ENCODE measurements around the gene CA10. TPM values are rescaled to one million over a fixed set of nuclear protein-coding genes. Genes with fewer than 3 reads are reported as not detected.

Gene CA10
- total RNA-seq, 1 donor from 2014 or later = 2.0 TPM

GRCh38 chr17:51629232-51629631 lies 529.3 kb downstream of the CA10 start:
- H3K4me3 ChIP-seq = no peak overlapping the region
- H3K9me3 ChIP-seq = no peaks in the 10 kb centered on the region
- no peak overlapping the region for H3K27ac ChIP-seq
- H3K27me3 ChIP-seq = no peaks in the 10 kb centered on the region
- no peak for DNase-seq (ENCODE audit: extremely low spot score in 2 of 2)
- H3K36me3 ChIP-seq = no peaks in the 10 kb centered on the region
- intact Hi-C loops (cut with DNase I) = no loop called here
- no peaks in the 10 kb centered on the region for H3K4me1 ChIP-seq
- no peak for TF ChIP-seq CTCF (IDR thresholded peaks at IDR 0.05)
- no peak for TF ChIP-seq POLR2AphosphoS5 (IDR thresholded peaks at IDR 0.05; ENCODE audit: insufficient read depth in 1 of 2, low read depth in 1 of 2)
- TF ChIP-seq POLR2A (IDR thresholded peaks at IDR 0.05) = no peak

DNA sequence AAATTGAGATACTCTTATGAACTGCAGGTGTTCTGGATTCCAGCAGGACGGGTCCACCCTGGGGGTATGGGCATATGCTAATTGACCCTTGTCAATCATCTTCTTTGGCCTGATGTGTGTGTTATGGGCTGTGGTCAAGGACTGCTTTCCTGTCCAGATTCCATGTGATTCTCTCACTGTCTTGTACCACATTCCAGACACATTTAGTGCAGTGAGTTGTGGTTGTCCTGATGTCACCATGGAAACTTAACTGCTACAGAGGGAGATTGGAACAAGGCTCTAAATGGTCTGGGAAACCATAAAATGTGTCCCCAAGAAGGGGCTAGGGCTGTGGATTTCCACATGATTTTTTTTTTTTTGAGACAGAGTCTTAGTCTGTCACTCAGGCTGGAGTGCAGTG lies 530.7 kb downstream of the CA10 start:
- DNase-seq (ENCODE audit: extremely low spot score in 2 of 2) = no peak
- TF ChIP-seq POLR2AphosphoS5 (IDR thresholded peaks at IDR 0.05; ENCODE audit: insufficient read depth in 1 of 2, low read depth in 1 of 2) (no peak), CTCF (IDR thresholded peaks at IDR 0.05) (no peak), POLR2A (IDR thresholded peaks at IDR 0.05) (no peak)
- intact Hi-C loops (cut with DNase I) = no loop called here
- H3K27ac ChIP-seq = no peak overlapping the region
- H3K4me3 ChIP-seq = no peak overlapping the region
- H3K9me3 ChIP-seq = no peaks in the 10 kb centered on the region
- H3K4me1 ChIP-seq = no peaks in the 10 kb centered on the region
- no peaks in the 10 kb centered on the region for H3K27me3 ChIP-seq
- H3K36me3 ChIP-seq = no peaks in the 10 kb centered on the region

GRCh38 chr17:51618476-51618875 lies 540.0 kb downstream of the CA10 start:
- no peak for TF ChIP-seq POLR2A (IDR thresholded peaks at IDR 0.05)
- no peak for TF ChIP-seq POLR2AphosphoS5 (IDR thresholded peaks at IDR 0.05; ENCODE audit: insufficient read depth in 1 of 2, low read depth in 1 of 2)
- no peak for TF ChIP-seq CTCF (IDR thresholded peaks at IDR 0.05)
- no peaks in the 10 kb centered on the region for H3K9me3 ChIP-seq
- no peaks in the 10 kb centered on the region for H3K4me1 ChIP-seq
- H3K4me3 ChIP-seq = no peak overlapping the region
- DNase-seq (ENCODE audit: extremely low spot score in 2 of 2) = no peak
- H3K27ac ChIP-seq = no peak overlapping the region
- H3K36me3 ChIP-seq = no peaks in the 10 kb centered on the region
- H3K27me3 ChIP-seq = no peaks in the 10 kb centered on the region
- intact Hi-C loops (cut with DNase I) = no loop called here

DNA sequence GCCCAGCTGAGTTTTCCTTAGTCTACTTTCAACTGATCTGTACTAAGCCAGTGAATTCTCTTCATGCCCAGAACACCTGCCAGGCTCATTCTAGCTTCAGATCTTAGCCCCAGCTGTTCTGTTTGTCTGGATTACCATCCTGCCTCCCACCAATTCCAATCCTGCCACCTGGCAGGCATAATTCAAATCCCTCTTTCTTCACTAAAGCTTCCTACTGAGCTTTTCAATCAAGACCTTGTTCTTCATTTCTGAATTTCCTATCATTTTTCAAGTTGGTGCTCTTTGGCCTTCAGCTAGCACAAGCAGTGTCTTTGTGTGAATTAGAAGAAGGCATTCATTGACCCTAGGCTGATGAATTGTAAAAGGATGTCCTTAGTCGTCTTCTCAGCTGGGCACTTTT lies 540.5 kb downstream of the CA10 start:
- intact Hi-C loops (cut with DNase I) = no loop called here
- Histone ChIP-seq H3K4me3 (no peak overlapping the region), H3K36me3 (no peaks in the 10 kb centered on the region), H3K27me3 (no peaks in the 10 kb centered on the region), H3K9me3 (no peaks in the 10 kb centered on the region), H3K4me1 (no peaks in the 10 kb centered on the region), H3K27ac (no peak overlapping the region)
- DNase-seq (ENCODE audit: extremely low spot score in 2 of 2) = no peak
- TF ChIP-seq CTCF (IDR thresholded peaks at IDR 0.05) = no peak
- TF ChIP-seq POLR2A (IDR thresholded peaks at IDR 0.05) = no peak
- TF ChIP-seq POLR2AphosphoS5 (IDR thresholded peaks at IDR 0.05; ENCODE audit: insufficient read depth in 1 of 2, low read depth in 1 of 2) = no peak

GRCh38 chr17:51613255-51613654 lies 545.3 kb downstream of the CA10 start:
- no peaks in the 10 kb centered on the region for H3K4me1 ChIP-seq
- no peaks in the 10 kb centered on the region for H3K9me3 ChIP-seq
- TF ChIP-seq POLR2A (IDR thresholded peaks at IDR 0.05) (no peak), CTCF (IDR thresholded peaks at IDR 0.05) (no peak), POLR2AphosphoS5 (IDR thresholded peaks at IDR 0.05; ENCODE audit: insufficient read depth in 1 of 2, low read depth in 1 of 2) (no peak)
- H3K4me3 ChIP-seq = no peak overlapping the region
- no peak for DNase-seq (ENCODE audit: extremely low spot score in 2 of 2)
- H3K27ac ChIP-seq = no peak overlapping the region
- H3K27me3 ChIP-seq = no peaks in the 10 kb centered on the region
- H3K36me3 ChIP-seq = no peaks in the 10 kb centered on the region
- intact Hi-C loops (cut with DNase I) = no loop called here

Measured in vagina (tissue), 2 donors.